Neutrophil (primary cell): ENCODE data around the gene RIPK3.

ENCODE experiments used
- H3K27ac ChIP-seq: fragments of 200-600 bp; sonication (generic); 2 replicates; pipeline ENCODE4 v1.5.1; 2016; ENCODE audit warnings: mild to moderate bottlenecking, moderate library complexity
- H3K27me3 ChIP-seq: fragments of 200-600 bp; sonication (generic); 2 replicates; pipeline ENCODE4 v1.6.0; 2016; ENCODE audit warnings: mild to moderate bottlenecking
- H3K36me3 ChIP-seq: fragments of 200-600 bp; sonication (generic); 2 replicates; pipeline ENCODE4 v1.5.1; 2017
- H3K4me1 ChIP-seq, 2 experiments: fragments of 200-600 bp in 1 of 2; sonication (generic) in 1 of 2; 1 replicate in 1 of 2; 2 replicates in 1 of 2; pipeline versions ENCODE4 v1.5.1 to v1.6.1; 2013 to 2016; ENCODE audit warnings: low read depth in 1 of 2, low read length in 1 of 2, mild to moderate bottlenecking in 1 of 2, moderate library complexity in 1 of 2; ENCODE audit not compliant: control insufficient read depth in 1 of 2, insufficient read depth in 1 of 2
- H3K4me3 ChIP-seq, 2 experiments: fragments of 200-600 bp in 1 of 2; sonication (generic) in 1 of 2; 1 replicate in 1 of 2; 2 replicates in 1 of 2; pipeline ENCODE4 v1.5.1; 2013 to 2016; ENCODE audit warnings: low read depth in 1 of 2, low read length in 1 of 2, mild to moderate bottlenecking in 1 of 2, moderate library complexity in 1 of 2
- H3K9me3 ChIP-seq: fragments of 200-600 bp; sonication (generic); 2 replicates; pipeline ENCODE4 v1.5.1; 2016
- CTCF ChIP-seq: fragments of 200-600 bp; sonication (generic); IDR thresholded peaks from 2 replicates; pipeline ENCODE4 v1.5.1; 2016; ENCODE audit warnings: antibody characterized with exemption

The RIPK3 gene

GRCh38 chr14:24324024-24324423 lies 15.8 kb downstream of the RIPK3 start:
- H3K4me3 ChIP-seq = no peak overlapping the region
- H3K27ac ChIP-seq = peak overlapping the region; percentile 40
- H3K36me3 ChIP-seq = peaks cover 35% of the 10 kb centered on the region
- no peaks in the 10 kb centered on the region for H3K9me3 ChIP-seq
- TF ChIP-seq CTCF = no peak
- peaks cover 65% of the 10 kb centered on the region in 2 experiments for H3K4me1 ChIP-seq
- H3K27me3 ChIP-seq = no peaks in the 10 kb centered on the region

GRCh38 chr14:24323341-24323740 lies 16.4 kb downstream of the RIPK3 start:
- Histone ChIP-seq H3K27me3 (no peaks in the 10 kb centered on the region), H3K9me3 (no peaks in the 10 kb centered on the region), H3K36me3 (peaks cover 40% of the 10 kb centered on the region), H3K27ac (peak overlapping the region; percentile 2), H3K4me3 (no peak overlapping the region), H3K4me1 (peaks cover 65% of the 10 kb centered on the region in 2 experiments)
- TF ChIP-seq CTCF = no peak

DNA sequence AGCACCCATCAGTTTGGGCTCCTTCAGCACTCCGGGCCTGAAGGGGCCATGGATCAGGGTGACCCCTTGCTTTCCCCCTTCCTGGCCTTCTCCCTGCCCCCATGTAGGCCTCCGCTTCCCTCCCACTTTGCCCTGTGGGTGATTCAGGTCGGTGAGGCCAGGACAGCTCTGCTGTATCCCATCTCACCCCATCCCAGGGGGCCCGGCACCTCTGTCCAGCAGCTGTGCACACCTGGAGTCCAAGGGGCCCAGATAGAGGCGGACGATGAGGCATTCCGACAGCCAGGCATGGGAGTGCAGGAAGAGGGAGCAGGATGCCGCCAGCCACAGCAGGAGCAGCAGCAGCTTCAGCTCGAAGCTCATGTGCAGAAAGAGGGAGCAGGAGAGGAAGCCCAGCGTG lies 17.1 kb downstream of the RIPK3 start:
- no peak overlapping the region for H3K4me3 ChIP-seq
- H3K27ac ChIP-seq = peak overlapping the region; percentile 2
- H3K27me3 ChIP-seq = no peaks in the 10 kb centered on the region
- H3K36me3 ChIP-seq = peaks cover 47% of the 10 kb centered on the region
- TF ChIP-seq CTCF = no peak
- H3K9me3 ChIP-seq = no peaks in the 10 kb centered on the region
- peaks cover 65 to 67% of the 10 kb centered on the region in 2 experiments for H3K4me1 ChIP-seq

- Histone ChIP-seq H3K36me3 (peaks cover 57% of the 10 kb centered on the region), H3K9me3 (no peaks in the 10 kb centered on the region), H3K27ac (no peak overlapping the region), H3K27me3 (no peaks in the 10 kb centered on the region), H3K4me3 (no peak overlapping the region), H3K4me1 (peaks cover 65 to 67% of the 10 kb centered on the region in 2 experiments)
- no peak for TF ChIP-seq CTCF
These were observed 18.4 kb downstream of the RIPK3 start for GRCh38 chr14:24321212-24321975.

- Histone ChIP-seq H3K4me3 (peak overlapping the region; percentile 54 to 74), H3K27me3 (no peaks in the 10 kb centered on the region), H3K36me3 (peaks cover 48% of the 10 kb centered on the region), H3K9me3 (no peaks in the 10 kb centered on the region), H3K4me1 (peaks cover 85 to 86% of the 10 kb centered on the region in 2 experiments), H3K27ac (peak overlapping the region; percentile 97)
- no peak for TF ChIP-seq CTCF
These were observed 22.5 kb downstream of the RIPK3 start for GRCh38 chr14:24317141-24317928.
